ENCODE measurements around the gene ANKRD9. TPM values are rescaled to one million over a fixed set of nuclear protein-coding genes. Genes with fewer than 3 reads are reported as not detected.

The ANKRD9 gene
- total RNA-seq, 3 donors from 2014 or later: 75.6 to 100 (median 84.7) TPM

- DNase-seq: no peak
- Histone ChIP-seq H3K9me3 (no peaks in the 10 kb centered on the region), H3K4me1 (ENCODE audit: low read depth) (peaks cover 8% of the 10 kb centered on the region), H3K4me3 (no peak overlapping the region), H3K36me3 (ENCODE audit: low read depth) (no peaks in the 10 kb centered on the region)
- no peak for TF ChIP-seq CTCF (IDR thresholded peaks at IDR 0.05)
- intact Hi-C loops (cut with DNase I, micrococcal nuclease): no loop called here
- no peak for ATAC-seq
These were observed 30.2 kb upstream of the ANKRD9 start for GRCh38 chr14:102539544-102540314.

- peak; percentile 7 for ATAC-seq
These were observed 29.3 kb upstream of the ANKRD9 start for GRCh38 chr14:102538602-102539543.

DNA sequence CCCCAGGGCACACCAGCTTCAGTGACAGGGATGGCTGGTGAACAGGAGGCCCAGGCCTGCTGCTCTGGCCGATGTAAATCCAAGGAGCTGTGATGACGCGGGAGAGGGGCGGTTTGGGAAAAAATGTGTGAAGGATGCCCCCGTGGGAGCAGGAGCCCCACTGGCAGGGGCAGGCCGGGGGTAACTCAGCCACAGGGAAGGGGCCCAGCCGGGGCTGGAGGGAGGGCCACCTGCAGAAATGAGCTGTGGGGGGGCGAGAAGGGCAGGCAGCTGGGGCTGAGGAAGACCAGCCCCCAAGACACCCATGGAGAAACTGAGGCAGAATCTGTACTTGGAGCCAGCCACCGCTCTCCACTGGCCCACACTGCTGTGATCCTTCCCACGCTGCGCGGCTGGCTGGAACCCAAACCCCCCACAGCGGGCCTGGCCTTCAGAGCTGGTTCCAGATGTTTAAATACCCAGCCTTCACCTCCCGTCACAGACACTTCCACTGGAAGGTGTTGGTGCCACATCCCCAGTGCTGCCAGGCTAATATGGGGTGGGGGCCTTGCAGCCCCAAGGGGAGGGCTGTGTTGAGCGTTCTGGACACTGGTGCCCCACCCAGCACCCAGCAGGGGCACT lies 28.5 kb upstream of the ANKRD9 start:
- DNase-seq (no peak), ATAC-seq (no peak)
- H3K36me3 ChIP-seq (ENCODE audit: low read depth): no peaks in the 10 kb centered on the region
- no peaks in the 10 kb centered on the region for H3K9me3 ChIP-seq
- no peak overlapping the region for H3K4me3 ChIP-seq
- TF ChIP-seq CTCF (IDR thresholded peaks at IDR 0.05): no peak
- intact Hi-C loops (cut with DNase I, micrococcal nuclease): no loop called here
- H3K4me1 ChIP-seq (ENCODE audit: low read depth): no peaks in the 10 kb centered on the region

More at GRCh38 chr14:102538602-102539543, 29.3 kb upstream of the ANKRD9 start:
- intact Hi-C loops (cut with DNase I, micrococcal nuclease): no loop called here
- no peak for DNase-seq
- H3K9me3 ChIP-seq: no peaks in the 10 kb centered on the region
- no peaks in the 10 kb centered on the region for H3K36me3 ChIP-seq (ENCODE audit: low read depth)
- no peaks in the 10 kb centered on the region for H3K4me1 ChIP-seq (ENCODE audit: low read depth)
- H3K4me3 ChIP-seq: no peak overlapping the region
- TF ChIP-seq CTCF (IDR thresholded peaks at IDR 0.05): no peak

DNA sequence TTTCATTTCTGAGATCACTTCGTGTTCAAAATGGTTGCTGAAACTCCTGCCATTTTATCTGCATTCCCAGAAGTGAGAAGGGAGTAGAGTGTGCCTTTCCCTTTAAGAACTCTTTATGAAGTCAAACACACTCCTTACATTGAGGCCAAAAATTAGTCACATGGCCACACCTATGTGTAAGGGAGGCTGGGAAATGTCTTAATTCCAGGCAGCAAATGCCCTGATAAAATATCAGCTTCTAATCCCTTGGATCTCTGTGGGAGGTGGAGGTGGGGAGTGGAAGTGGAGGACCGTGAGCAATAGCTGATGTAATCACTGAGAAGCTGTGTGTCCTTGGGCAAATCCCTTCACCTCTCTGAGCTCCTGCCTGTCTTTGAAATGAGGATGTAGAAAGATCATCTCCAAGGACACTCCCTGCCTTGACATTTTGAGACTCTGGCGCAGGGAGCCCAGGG lies 22.7 kb upstream of the ANKRD9 start:
- intact Hi-C loops (cut with DNase I, micrococcal nuclease): no loop called here
- no peak for DNase-seq
- no peak for ATAC-seq

More for the DNA sequence above, 22.7 kb upstream of the ANKRD9 start:
- no peak overlapping the region for H3K4me3 ChIP-seq
- no peak for TF ChIP-seq CTCF (IDR thresholded peaks at IDR 0.05)
- peaks cover 8% of the 10 kb centered on the region for H3K4me1 ChIP-seq (ENCODE audit: low read depth)
- no peaks in the 10 kb centered on the region for H3K36me3 ChIP-seq (ENCODE audit: low read depth)
- no peaks in the 10 kb centered on the region for H3K9me3 ChIP-seq
